IMR-90 (cell line): Measurements from ENCODE around the gene CEP72.

Experiments
- BHLHE40 ChIP-seq: fragments of 150-350 bp; IDR thresholded peaks from 2 replicates; pipeline ENCODE4 v1.6.1; 2016; ENCODE audit warnings: mild to moderate bottlenecking, low read depth, low read length
- CTCF ChIP-seq: conservative IDR thresholded peaks from 2 replicates; pipeline ENCODE4 v1.5.1; 2012; ENCODE audit warnings: mild to moderate bottlenecking, low read depth, low read length, improper control_type of control experiment
- MAZ ChIP-seq: IDR thresholded peaks from 2 replicates; pipeline ENCODE4 v1.6.1; 2012; ENCODE audit warnings: low read depth, mild to moderate bottlenecking, low read length, improper control_type of control experiment, moderate library complexity, borderline replicate concordance
- MXI1 ChIP-seq: IDR thresholded peaks from 2 replicates; pipeline ENCODE4 v1.6.1; 2012; ENCODE audit warnings: low read depth, mild to moderate bottlenecking, low read length, moderate library complexity, borderline replicate concordance
- NFE2L2 ChIP-seq: fragments of 150-350 bp; IDR thresholded peaks from 2 replicates; pipeline ENCODE4 v1.6.1; 2016; ENCODE audit warnings: low read depth, mild to moderate bottlenecking, low read length
- POLR2A ChIP-seq: IDR thresholded peaks from 2 replicates; pipeline ENCODE4 v1.6.1; 2012; ENCODE audit warnings: mild to moderate bottlenecking, low read depth, low read length
- RAD21 ChIP-seq: IDR thresholded peaks from 2 replicates; pipeline ENCODE4 v1.6.1; 2012; ENCODE audit warnings: low read length, improper control_type of control experiment
- RFX5 ChIP-seq: IDR thresholded peaks from 2 replicates; pipeline ENCODE4 v1.8.0; 2012; ENCODE audit warnings: low read depth, mild to moderate bottlenecking, low read length, moderate library complexity
- SMC3 ChIP-seq: fragments of 150-350 bp; IDR thresholded peaks from 2 replicates; pipeline ENCODE4 v1.6.1; 2016; ENCODE audit warnings: low read depth, mild to moderate bottlenecking, antibody characterized with exemption, low read length, moderate library complexity
- TF ChIP-seq, protein P1 (sequence below): fragments of 150-350 bp; IDR thresholded peaks from 2 replicates; pipeline ENCODE4 v1.6.1; 2017; ENCODE audit warnings: mild to moderate bottlenecking, antibody characterized with exemption, low read length, low read depth

DNA sequence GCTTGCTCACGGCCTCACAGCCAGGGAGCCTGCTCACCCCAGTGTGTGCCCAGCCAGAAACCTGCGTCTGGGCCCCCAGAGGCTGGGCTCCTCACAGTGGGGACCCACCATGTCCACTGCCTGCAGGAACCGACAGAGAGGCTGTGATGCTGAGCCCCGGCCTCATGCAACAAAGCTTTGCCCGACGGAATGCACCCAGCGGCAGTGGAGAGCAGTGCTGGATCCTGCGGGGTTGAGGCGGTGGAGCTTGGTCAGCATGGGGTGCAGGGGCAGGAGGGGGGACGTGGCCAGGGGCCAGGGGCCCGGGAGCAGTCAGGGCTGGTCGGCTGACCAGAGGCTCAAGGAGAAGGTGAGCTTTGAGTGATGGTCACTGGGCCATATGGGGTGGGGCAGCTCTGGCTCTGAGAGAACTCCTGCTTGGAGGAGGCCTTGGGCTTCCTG is 7.7 kb upstream of the CEP72 start:
- TF ChIP-seq RAD21, result no peak
- no peak for TF ChIP-seq BHLHE40
- no peak for TF ChIP-seq POLR2A
- no peak for TF ChIP-seq CTCF
- TF ChIP-seq, protein P1, sequence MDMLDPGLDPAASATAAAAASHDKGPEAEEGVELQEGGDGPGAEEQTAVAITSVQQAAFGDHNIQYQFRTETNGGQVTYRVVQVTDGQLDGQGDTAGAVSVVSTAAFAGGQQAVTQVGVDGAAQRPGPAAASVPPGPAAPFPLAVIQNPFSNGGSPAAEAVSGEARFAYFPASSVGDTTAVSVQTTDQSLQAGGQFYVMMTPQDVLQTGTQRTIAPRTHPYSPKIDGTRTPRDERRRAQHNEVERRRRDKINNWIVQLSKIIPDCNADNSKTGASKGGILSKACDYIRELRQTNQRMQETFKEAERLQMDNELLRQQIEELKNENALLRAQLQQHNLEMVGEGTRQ, result no peak
- no peak for TF ChIP-seq RFX5
- TF ChIP-seq MXI1, result no peak
- TF ChIP-seq SMC3, result no peak
- no peak for TF ChIP-seq MAZ
- no peak for TF ChIP-seq NFE2L2
